Chondrocyte (in vitro differentiated cells): Measurements from ENCODE around the gene SURF2. TPM values are rescaled to one million over a fixed set of nuclear protein-coding genes. Genes with fewer than 3 reads are reported as not detected.

Experiments
- DNase-seq: peaks from one replicate; pipeline ENCODE4 v3.0.0; 2021; ENCODE audit warnings: mixed read lengths, low spot score
- H3K27ac Mint-ChIP-seq: one replicate; pipeline ENCODE4 v1.8.0; 2021; ENCODE audit warnings: mild to moderate bottlenecking, moderate library complexity, mixed read lengths; ENCODE audit not compliant: unreplicated experiment
- H3K27me3 Mint-ChIP-seq: 2 replicates; pipeline ENCODE4 v1.8.0; 2021; ENCODE audit warnings: low read depth, mixed read lengths
- H3K36me3 Mint-ChIP-seq: 2 replicates; pipeline ENCODE4 v1.8.0; 2021; ENCODE audit warnings: low read depth, mixed read lengths
- H3K4me1 Mint-ChIP-seq: 2 replicates; pipeline ENCODE4 v1.8.0; 2021; ENCODE audit warnings: low read depth, mild to moderate bottlenecking, mixed read lengths
- H3K4me3 Mint-ChIP-seq: one replicate; pipeline ENCODE4 v1.8.0; 2021; ENCODE audit warnings: mild to moderate bottlenecking, moderate library complexity, mixed read lengths; ENCODE audit not compliant: unreplicated experiment
- H3K9me3 Mint-ChIP-seq: 2 replicates; pipeline ENCODE4 v1.8.0; 2021; ENCODE audit warnings: low read depth, mixed read lengths
- CTCF ChIP-seq: fragments of 200-600 bp; sonication (generic); IDR thresholded peaks from 2 replicates; pipeline ENCODE4 v1.5.0; 2021; ENCODE audit warnings: antibody characterized with exemption, mild to moderate bottlenecking, moderate library complexity
- total RNA-seq: library from RNA; stranded (reverse); gene quantifications from 3 replicates; pipeline ENCODE4 v1.2.1, GENCODE V29; 2021

The SURF2 gene
- total RNA-seq, 1 donor from 2014 or later: 12.5 TPM

- no peak for DNase-seq
- TF ChIP-seq CTCF: no peak
- H3K9me3 Mint-ChIP-seq: no peaks in the 10 kb centered on the region
- H3K27me3 Mint-ChIP-seq: no peaks in the 10 kb centered on the region
- peaks cover 10% of the 10 kb centered on the region for H3K36me3 Mint-ChIP-seq
- H3K4me1 Mint-ChIP-seq: peaks cover 16% of the 10 kb centered on the region
- no peak overlapping the region for H3K27ac Mint-ChIP-seq
- no peak overlapping the region for H3K4me3 Mint-ChIP-seq
Measured at GRCh38 chr9:133339641-133340040, 16.7 kb upstream of the SURF2 start.

GRCh38 chr9:133340256-133340655 is 16.1 kb upstream of the SURF2 start:
- no peak overlapping the region for H3K4me3 Mint-ChIP-seq
- H3K4me1 Mint-ChIP-seq: peaks cover 10% of the 10 kb centered on the region
- TF ChIP-seq CTCF: no peak
- no peaks in the 10 kb centered on the region for H3K9me3 Mint-ChIP-seq
- no peaks in the 10 kb centered on the region for H3K27me3 Mint-ChIP-seq
- peaks cover 11% of the 10 kb centered on the region for H3K36me3 Mint-ChIP-seq
- no peak overlapping the region for H3K27ac Mint-ChIP-seq
- DNase-seq: no peak

GRCh38 chr9:133340916-133341315 is 15.4 kb upstream of the SURF2 start:
- Mint-ChIP-seq H3K9me3 (no peaks in the 10 kb centered on the region), H3K27me3 (no peaks in the 10 kb centered on the region), H3K4me1 (peaks cover 6% of the 10 kb centered on the region), H3K4me3 (no peak overlapping the region), H3K27ac (no peak overlapping the region), H3K36me3 (peaks cover 11% of the 10 kb centered on the region)
- no peak for DNase-seq
- TF ChIP-seq CTCF: no peak

GRCh38 chr9:133341369-133342068 is 14.8 kb upstream of the SURF2 start:
- TF ChIP-seq CTCF: no peak
- no peaks in the 10 kb centered on the region for H3K27me3 Mint-ChIP-seq
- DNase-seq: no peak
- H3K27ac Mint-ChIP-seq: no peak overlapping the region
- peaks cover 11% of the 10 kb centered on the region for H3K36me3 Mint-ChIP-seq
- H3K4me3 Mint-ChIP-seq: no peak overlapping the region
- no peaks in the 10 kb centered on the region for H3K9me3 Mint-ChIP-seq
- peaks cover 9% of the 10 kb centered on the region for H3K4me1 Mint-ChIP-seq

- peak; percentile 40 for TF ChIP-seq CTCF
- peaks cover 11% of the 10 kb centered on the region for H3K4me1 Mint-ChIP-seq
- no peaks in the 10 kb centered on the region for H3K27me3 Mint-ChIP-seq
- H3K9me3 Mint-ChIP-seq: no peaks in the 10 kb centered on the region
- no peak overlapping the region for H3K4me3 Mint-ChIP-seq
- H3K36me3 Mint-ChIP-seq: peaks cover 11% of the 10 kb centered on the region
- DNase-seq: no peak
- H3K27ac Mint-ChIP-seq: no peak overlapping the region
Measured at GRCh38 chr9:133342069-133342406, 14.3 kb upstream of the SURF2 start.
